Measurements from ENCODE around the gene LRCOL1.

The LRCOL1 gene

GRCh38 chr12:132615579-132616038 is 5.2 kb upstream of the LRCOL1 start:
- ATAC-seq (no peak), DNase-seq (no peak)
- no peak overlapping the region for H3K4me3 Mint-ChIP-seq
- peaks cover 24% of the 10 kb centered on the region for H3K4me1 Mint-ChIP-seq
- H3K9me3 Mint-ChIP-seq, result peaks cover 9 to 23% of the 10 kb centered on the region in 2 donors
- H3K27ac Mint-ChIP-seq, result no peak overlapping the region
- peaks cover 63% of the 10 kb centered on the region for H3K27me3 Mint-ChIP-seq

GRCh38 chr12:132614861-132615578 is 4.6 kb upstream of the LRCOL1 start:
- ATAC-seq (peak; percentile 85), DNase-seq (peak; percentile 78 to 80)
- H3K9me3 Mint-ChIP-seq, result peaks cover 9 to 25% of the 10 kb centered on the region in 2 donors
- no peak overlapping the region for H3K4me3 Mint-ChIP-seq
- H3K4me1 Mint-ChIP-seq, result peaks cover 30% of the 10 kb centered on the region
- H3K27ac Mint-ChIP-seq, result peak overlapping the region in 1 of 2 donors; percentile 45
- H3K27me3 Mint-ChIP-seq, result peaks cover 63% of the 10 kb centered on the region

GRCh38 chr12:132614029-132614428 is 3.6 kb upstream of the LRCOL1 start:
- no peak overlapping the region for H3K4me3 Mint-ChIP-seq
- H3K27ac Mint-ChIP-seq, result no peak overlapping the region
- H3K9me3 Mint-ChIP-seq, result peaks cover 9 to 25% of the 10 kb centered on the region in 2 donors
- H3K27me3 Mint-ChIP-seq, result peaks cover 71% of the 10 kb centered on the region
- ATAC-seq (no peak), DNase-seq (no peak)
- H3K4me1 Mint-ChIP-seq, result peaks cover 30% of the 10 kb centered on the region

DNA sequence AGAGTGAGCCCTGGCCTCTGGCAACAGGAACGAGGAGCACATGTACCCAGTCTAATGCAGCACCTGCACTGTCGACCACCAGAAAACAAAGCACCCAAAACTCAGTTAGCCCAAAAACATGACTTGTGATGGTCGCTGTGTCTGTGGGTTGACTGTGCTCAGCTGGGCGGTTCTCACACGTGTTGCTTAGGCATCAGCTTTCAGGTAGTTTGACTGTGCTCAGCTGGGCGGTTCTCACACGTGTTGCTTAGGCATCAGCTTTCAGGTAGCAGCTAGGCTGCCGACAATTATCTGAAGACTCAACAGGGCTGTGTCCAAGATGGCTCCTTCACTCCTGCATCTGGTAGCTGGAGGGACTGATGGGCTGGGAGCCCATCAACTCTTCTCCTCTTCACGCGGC is 1.2 kb upstream of the LRCOL1 start:
- peaks cover 37% of the 10 kb centered on the region for H3K4me1 Mint-ChIP-seq
- H3K4me3 Mint-ChIP-seq, result no peak overlapping the region
- DNase-seq, result no peak
- H3K27ac Mint-ChIP-seq, result no peak overlapping the region
- no peak for ATAC-seq
- peaks cover 2 to 17% of the 10 kb centered on the region in 2 donors for H3K9me3 Mint-ChIP-seq
- peaks cover 76% of the 10 kb centered on the region for H3K27me3 Mint-ChIP-seq

GRCh38 chr12:132610866-132611602 is 652 bp upstream of the LRCOL1 start:
- Mint-ChIP-seq H3K4me3 (peak overlapping the region in 1 of 2 donors; percentile 57), H3K4me1 (peaks cover 42% of the 10 kb centered on the region), H3K9me3 (peaks cover 0 to 17% of the 10 kb centered on the region in 2 donors), H3K27me3 (peaks cover 76% of the 10 kb centered on the region), H3K27ac (no peak overlapping the region)
- ATAC-seq, result no peak
- DNase-seq, result no peak

DNA sequence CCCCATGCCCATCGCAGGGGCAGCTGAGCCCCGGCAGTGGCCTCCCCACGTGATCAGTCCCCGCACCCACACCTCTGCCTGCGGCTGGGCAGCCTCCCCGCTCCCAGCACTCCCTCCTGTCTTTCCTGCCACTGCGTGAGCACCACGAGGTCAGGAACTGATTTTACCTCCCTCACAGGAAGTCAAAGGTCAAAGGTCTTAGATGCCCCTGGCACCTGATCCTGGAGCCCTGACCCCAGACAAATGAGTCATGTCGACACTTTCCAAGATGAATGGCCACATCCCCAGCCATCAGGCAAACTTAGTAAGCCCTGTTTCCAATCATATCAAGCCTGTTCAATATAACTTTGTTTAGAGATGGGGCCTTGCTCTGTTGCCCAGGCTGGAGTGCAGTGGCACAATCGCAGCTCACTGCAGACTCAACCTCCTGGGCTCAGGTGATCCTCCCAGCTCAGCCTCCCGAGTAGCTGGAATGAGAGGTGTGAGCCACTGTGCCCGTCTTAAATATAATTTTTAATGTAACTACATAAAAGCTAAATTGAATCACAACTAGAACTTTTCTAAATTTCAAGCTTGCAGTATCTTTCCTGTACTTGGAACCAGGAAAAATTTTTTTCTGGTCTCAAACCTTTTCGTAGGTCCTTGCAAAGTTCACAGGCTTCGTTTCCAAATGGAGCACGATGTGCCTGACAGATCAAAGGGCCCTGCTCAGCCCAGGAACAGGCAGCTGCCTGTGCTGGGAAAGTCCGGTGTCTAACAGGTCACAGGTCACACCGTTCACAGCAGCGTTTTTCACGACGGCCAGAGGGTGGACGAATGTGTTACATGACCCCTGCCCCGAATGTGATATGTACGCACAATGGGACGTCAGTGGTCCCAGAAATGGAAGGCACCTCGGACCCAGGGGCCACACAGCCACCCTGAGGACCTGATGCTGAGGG is 1.9 kb downstream of the LRCOL1 start:
- DNase-seq (no peak), ATAC-seq (no peak)
- peak overlapping the region in 1 of 2 donors; percentile 85 for H3K27ac Mint-ChIP-seq
- H3K9me3 Mint-ChIP-seq, result peaks cover 0 to 17% of the 10 kb centered on the region in 2 donors
- H3K4me1 Mint-ChIP-seq, result peaks cover 31% of the 10 kb centered on the region
- no peak overlapping the region for H3K4me3 Mint-ChIP-seq
- peaks cover 79% of the 10 kb centered on the region for H3K27me3 Mint-ChIP-seq

GRCh38 chr12:132606927-132607326 is 3.5 kb downstream of the LRCOL1 start:
- Mint-ChIP-seq H3K27ac (no peak overlapping the region), H3K4me3 (no peak overlapping the region), H3K9me3 (peaks cover 0 to 15% of the 10 kb centered on the region in 2 donors), H3K27me3 (peaks cover 93% of the 10 kb centered on the region), H3K4me1 (peaks cover 36% of the 10 kb centered on the region)
- DNase-seq, result no peak
- ATAC-seq, result no peak

DNA sequence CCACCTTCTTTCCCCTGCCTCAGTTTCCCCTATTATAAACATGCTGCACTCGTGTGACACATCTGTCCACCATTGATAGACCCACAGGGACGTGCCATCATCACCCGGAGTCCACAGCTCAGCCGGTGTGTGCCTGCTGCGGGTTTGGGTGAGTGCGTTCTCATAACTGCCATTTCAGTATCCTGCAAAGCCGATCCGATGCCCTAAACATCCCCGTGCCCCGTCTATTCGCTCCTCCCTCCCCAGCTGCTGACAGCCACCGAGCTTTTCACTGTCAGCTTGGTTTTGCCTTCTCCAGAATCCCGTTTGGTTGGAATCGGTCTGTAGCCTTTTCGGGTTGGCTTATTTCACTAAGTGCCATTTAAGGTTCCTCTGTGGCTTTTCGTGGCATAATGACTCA is 3.9 kb downstream of the LRCOL1 start:
- peaks cover 93% of the 10 kb centered on the region for H3K27me3 Mint-ChIP-seq
- no peak for DNase-seq
- no peak overlapping the region for H3K27ac Mint-ChIP-seq
- no peak for ATAC-seq
- peaks cover 36% of the 10 kb centered on the region for H3K4me1 Mint-ChIP-seq
- H3K9me3 Mint-ChIP-seq, result peaks cover 0 to 10% of the 10 kb centered on the region in 2 donors
- no peak overlapping the region for H3K4me3 Mint-ChIP-seq

- Mint-ChIP-seq H3K27me3 (peaks cover 93% of the 10 kb centered on the region), H3K9me3 (peaks cover 0 to 4% of the 10 kb centered on the region in 2 donors), H3K4me3 (no peak overlapping the region), H3K4me1 (peaks cover 40% of the 10 kb centered on the region), H3K27ac (no peak overlapping the region)
- DNase-seq, result no peak
- no peak for ATAC-seq
These were observed 4.5 kb downstream of the LRCOL1 start for GRCh38 chr12:132605892-132606291.

GRCh38 chr12:132604668-132605441 is 5.5 kb downstream of the LRCOL1 start:
- H3K4me1 Mint-ChIP-seq, result peaks cover 41% of the 10 kb centered on the region
- no peak overlapping the region for H3K4me3 Mint-ChIP-seq
- ATAC-seq (no peak), DNase-seq (no peak)
- H3K27ac Mint-ChIP-seq, result no peak overlapping the region
- no peaks in the 10 kb centered on the region for H3K9me3 Mint-ChIP-seq
- H3K27me3 Mint-ChIP-seq, result peaks cover 93% of the 10 kb centered on the region

GRCh38 chr12:132604151-132604618 is 6.2 kb downstream of the LRCOL1 start:
- H3K4me1 Mint-ChIP-seq, result peaks cover 46% of the 10 kb centered on the region
- peaks cover 93% of the 10 kb centered on the region for H3K27me3 Mint-ChIP-seq
- DNase-seq, result no peak
- no peak for ATAC-seq
- H3K9me3 Mint-ChIP-seq, result no peaks in the 10 kb centered on the region
- no peak overlapping the region for H3K4me3 Mint-ChIP-seq
- H3K27ac Mint-ChIP-seq, result no peak overlapping the region

DNA sequence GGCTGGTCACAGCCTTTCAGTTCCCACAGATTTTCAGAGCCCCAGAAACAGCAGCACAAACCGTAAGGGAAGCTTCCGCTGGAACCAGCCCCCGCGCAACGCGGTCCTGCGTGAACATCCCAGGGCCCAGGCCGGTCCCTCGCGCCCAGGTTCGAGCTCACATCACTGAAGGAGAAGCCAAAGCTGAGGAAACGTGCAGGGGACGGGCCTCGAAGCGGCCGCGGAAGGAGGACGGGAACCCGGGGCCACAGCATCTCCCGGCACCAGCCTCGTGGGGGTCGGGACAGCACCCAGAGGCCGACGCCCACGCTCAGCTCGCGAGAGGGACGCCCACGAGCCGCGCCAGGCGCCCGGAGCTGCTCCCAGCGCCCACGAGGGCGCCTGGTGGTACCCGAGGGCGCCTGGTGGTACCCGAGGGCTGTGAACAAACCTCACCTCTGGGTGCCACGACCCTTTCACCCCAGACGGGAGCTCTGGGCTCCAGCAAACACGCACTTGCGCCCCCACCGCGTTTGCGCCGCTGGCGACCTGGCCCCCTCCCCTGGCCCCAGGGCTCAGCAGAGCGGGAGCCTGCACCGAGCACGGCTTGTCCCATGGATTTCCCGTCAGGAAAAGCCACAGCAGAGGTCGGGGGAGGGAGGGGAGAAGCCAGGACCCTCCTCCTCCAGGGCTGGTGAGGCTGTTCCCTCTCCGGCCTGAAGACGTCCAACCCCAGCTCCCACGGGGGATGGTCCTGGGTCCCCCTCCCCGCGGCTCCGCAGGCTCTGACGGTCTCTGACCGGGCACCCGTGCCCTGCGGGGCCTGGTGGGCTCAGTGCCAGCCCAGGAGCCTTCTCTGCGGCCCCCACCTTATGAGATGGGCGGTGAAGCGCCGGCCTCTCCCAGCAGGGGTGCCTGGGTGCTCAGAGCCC is 6.9 kb downstream of the LRCOL1 start:
- ATAC-seq (no peak), DNase-seq (no peak)
- Mint-ChIP-seq H3K27ac (peak overlapping the region in 1 of 2 donors; percentile 61), H3K27me3 (peaks cover 93% of the 10 kb centered on the region), H3K9me3 (no peaks in the 10 kb centered on the region), H3K4me1 (peaks cover 52% of the 10 kb centered on the region), H3K4me3 (no peak overlapping the region)

DNA sequence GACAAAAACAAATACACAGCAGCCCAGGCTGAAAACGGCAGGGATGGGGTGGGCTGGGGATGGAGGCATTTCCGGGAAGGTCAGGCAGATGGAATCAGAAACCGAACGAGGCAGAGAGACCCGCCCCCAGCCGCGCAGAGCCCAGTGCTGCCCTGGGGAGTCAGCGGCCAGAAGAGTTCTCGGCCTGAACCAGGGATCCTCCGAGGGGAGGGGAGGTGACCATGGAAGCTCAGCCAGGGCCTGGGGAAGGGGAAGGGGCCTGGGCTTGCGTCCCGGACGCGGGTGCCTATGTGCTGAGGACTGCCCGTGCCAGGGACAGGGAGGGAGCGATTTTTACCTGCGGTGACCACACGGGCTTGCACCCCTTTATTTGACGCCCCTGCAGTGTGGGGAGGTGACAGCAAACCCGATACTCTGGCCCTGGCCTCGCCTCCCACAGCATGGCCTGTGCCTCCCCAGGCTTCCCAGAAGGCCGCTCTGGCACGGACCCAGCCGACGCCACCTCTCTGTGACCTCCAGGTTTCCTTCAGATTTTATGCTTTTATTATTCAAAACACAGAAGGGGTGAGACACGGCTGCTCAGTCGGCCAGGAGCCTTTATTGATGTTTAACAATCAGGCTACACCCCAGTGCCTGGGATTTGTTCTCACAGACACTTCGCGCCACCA is 7.7 kb downstream of the LRCOL1 start:
- Mint-ChIP-seq H3K27me3 (peaks cover 91% of the 10 kb centered on the region), H3K4me1 (peaks cover 48% of the 10 kb centered on the region), H3K27ac (peak overlapping the region in 1 of 2 donors; percentile 61), H3K4me3 (no peak overlapping the region), H3K9me3 (no peaks in the 10 kb centered on the region)
- ATAC-seq, result no peak
- DNase-seq, result no peak
